K562 (cell line): ENCODE results near the gene C2orf42. TPM values are rescaled to one million over a fixed set of nuclear protein-coding genes. Genes with fewer than 3 reads are reported as not detected.

Experiments
- ARNT ChIP-seq, 2 experiments: fragments of 450-650 bp; IDR thresholded peaks; 2 replicates each; pipeline ENCODE4 v1.6.1; 2016; ENCODE audit warnings: mild to moderate bottlenecking in 1 of 2
- E2F4 ChIP-seq: sonication (generic); formaldehyde crosslinking; IDR thresholded peaks from 2 replicates; pipeline ENCODE4 v1.8.0; 2022; ENCODE audit warnings: mild to moderate bottlenecking, low read depth, missing genetic modification reagents
- ETS1 ChIP-seq: conservative IDR thresholded peaks from 2 replicates; pipeline ENCODE4 v1.6.1; 2011; ENCODE audit warnings: low read depth, mild to moderate bottlenecking, low read length; ENCODE audit not compliant: control insufficient read depth
- GABPB2 ChIP-seq: fragments of 250-450 bp; sonication (Bioruptor Pico); conservative IDR thresholded peaks from 2 replicates; pipeline ENCODE4 v1.5.1; 2021; ENCODE audit warnings: mild to moderate bottlenecking
- HDGF ChIP-seq: fragments of 450-650 bp; IDR thresholded peaks from 2 replicates; pipeline ENCODE4 v1.6.1; 2016
- KDM2B ChIP-seq: fragments of 250-450 bp; sonication (Bioruptor Pico); IDR thresholded peaks from 2 replicates; pipeline ENCODE4 v1.8.0; 2021; ENCODE audit warnings: mild to moderate bottlenecking, moderate library complexity
- NFIX ChIP-seq: fragments of 250-450 bp; sonication (Bioruptor Pico); IDR thresholded peaks from 2 replicates; pipeline ENCODE4 v1.4.0; 2020; ENCODE audit warnings: low read depth, mild to moderate bottlenecking, moderate library complexity
- RBM22 ChIP-seq: fragments of 200-400 bp; formaldehyde crosslinking; IDR thresholded peaks from 2 replicates; pipeline ENCODE4 v1.6.1; 2018; ENCODE audit warnings: low read length, low read depth; ENCODE audit not compliant: poor library complexity, severe bottlenecking
- RERE ChIP-seq: sonication (generic); formaldehyde crosslinking; IDR thresholded peaks from 2 replicates; pipeline ENCODE4 v1.8.0; 2023; ENCODE audit warnings: missing genetic modification reagents, mild to moderate bottlenecking, borderline replicate concordance
- STAT5A ChIP-seq: IDR thresholded peaks from 2 replicates; pipeline ENCODE4 v1.6.1; 2012; ENCODE audit warnings: low read length, inconsistent platforms, borderline replicate concordance
- ZFP1 ChIP-seq: fragments of 450-650 bp; formaldehyde crosslinking; IDR thresholded peaks from 2 replicates; pipeline ENCODE4 v1.4.0; 2020; ENCODE audit warnings: mild to moderate bottlenecking, mixed read lengths
- ZNF24 ChIP-seq: fragments of 450-650 bp; IDR thresholded peaks from 2 replicates; pipeline ENCODE4 v1.6.1; 2016
- ZNF589 ChIP-seq: fragments of 200-800 bp; sonication (Bioruptor generic); IDR thresholded peaks from 2 replicates; pipeline ENCODE4 v1.6.1; 2016; ENCODE audit warnings: low read depth, missing genetic modification characterization, missing compliant biosample characterization
- polyA plus RNA-seq, 8 experiments: library from polyadenylated mRNA; depleted of rRNA in 4 of 8; stranded (reverse) in 5 of 8; unstranded in 3 of 8; fragments of >200 nt; fragmentation: Nextera tagmentation in 2 of 8; fragmentation: Illumina TruSeq in 1 of 8; extraction: Ambion mirVana in 2 of 8; extraction: Trizol in 1 of 8; gene quantifications; 2 replicates each; pipeline versions ENCODE4 v1.2.1 to v1.2.3, GENCODE V29; 2011 to 2014; ENCODE audit warnings: inconsistent platforms in 1 of 8, missing spikeins in 1 of 8
- total RNA-seq, 7 experiments: library from RNA; depleted of rRNA in 6 of 7; stranded (reverse); fragments of >200 nt in 6 of 7; fragmentation: Illumina TruSeq in 2 of 7; extraction: Trizol in 2 of 7; gene quantifications; 2 replicates each; pipeline versions ENCODE4 v1.2.1 to v1.2.3, GENCODE V29; 2011 to 2021; ENCODE audit warnings: low replicate concordance in 1 of 7
- TF ChIP-seq, protein P1 (sequence below): fragments of 200-800 bp; sonication (Bioruptor generic); IDR thresholded peaks from 2 replicates; pipeline ENCODE4 v1.6.1; 2016; ENCODE audit warnings: missing genetic modification characterization, missing compliant biosample characterization

The C2orf42 gene
- total and polyA plus RNA-seq, 9 of the 15 experiments (the other 6 are each of a cell fraction or from before 2014, with no cell fraction given): 4.6 to 10.9 (median 7.5) TPM

DNA sequence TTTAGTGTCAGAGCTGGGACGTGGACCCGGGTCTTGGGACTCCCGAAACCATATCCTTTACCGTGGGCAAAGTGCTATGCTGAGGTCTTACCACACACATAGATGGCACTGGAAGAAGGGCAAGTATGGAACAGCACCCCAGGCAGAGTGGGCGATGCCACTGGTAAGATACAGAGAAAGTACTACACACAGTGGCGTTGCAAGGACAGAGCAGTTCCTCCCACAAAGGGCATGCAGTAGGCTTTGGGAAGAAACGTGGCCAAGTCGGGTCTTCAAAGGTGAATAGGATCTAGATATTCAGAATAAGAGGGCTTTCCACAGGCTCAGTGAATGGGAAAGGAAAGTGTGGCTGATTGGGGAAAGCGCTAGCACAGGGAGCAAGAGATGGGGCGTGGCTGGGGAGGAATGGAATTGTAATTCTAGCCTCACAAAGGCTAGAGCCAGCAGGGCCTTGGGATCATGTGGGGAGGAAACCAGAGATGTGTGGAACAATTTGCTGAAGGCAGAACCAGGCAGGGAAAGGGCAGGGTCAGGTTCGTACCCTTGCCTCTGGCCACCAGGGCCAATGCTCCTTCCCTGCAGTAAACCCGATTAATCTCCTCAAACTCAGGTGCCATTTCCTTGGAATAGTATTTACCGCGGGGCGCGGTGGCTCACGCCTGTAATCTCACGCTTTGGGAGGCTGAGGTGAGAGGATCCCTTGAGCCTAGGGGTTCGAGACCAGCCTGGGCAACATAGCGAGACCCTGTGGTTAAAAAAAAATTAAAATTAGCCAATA, 67.6 kb downstream of the C2orf42 start (continued):
- TF ChIP-seq HDGF (0 out of 2 replicates have a peak, but pooled peaks have one; percentile 19), ZNF24 (no peak), E2F4 (CRISPR knock-in tag) (no peak), ZNF589 (CRISPR knock-in tag) (peak; percentile 72; the same call in 1 of the 2 replicates), ZFP1 (CRISPR knock-in tag) (peak; percentile 29; the same call in 1 of the 2 replicates), NFIX (CRISPR knock-in tag) (no peak), KDM2B (CRISPR knock-in tag) (0 out of 2 replicates have a peak, but pooled peaks have one; percentile 25), RBM22 (no peak), ARNT (IDR thresholded peaks at IDR 0.05) (no peak; a peak in 1 of 4 replicates), RERE (no peak), STAT5A (no peak), ETS1 (no peak), GABPB2 (CRISPR knock-in tag) (peak; percentile 59; the same call in 1 of the 2 replicates)
- TF ChIP-seq, protein P1, sequence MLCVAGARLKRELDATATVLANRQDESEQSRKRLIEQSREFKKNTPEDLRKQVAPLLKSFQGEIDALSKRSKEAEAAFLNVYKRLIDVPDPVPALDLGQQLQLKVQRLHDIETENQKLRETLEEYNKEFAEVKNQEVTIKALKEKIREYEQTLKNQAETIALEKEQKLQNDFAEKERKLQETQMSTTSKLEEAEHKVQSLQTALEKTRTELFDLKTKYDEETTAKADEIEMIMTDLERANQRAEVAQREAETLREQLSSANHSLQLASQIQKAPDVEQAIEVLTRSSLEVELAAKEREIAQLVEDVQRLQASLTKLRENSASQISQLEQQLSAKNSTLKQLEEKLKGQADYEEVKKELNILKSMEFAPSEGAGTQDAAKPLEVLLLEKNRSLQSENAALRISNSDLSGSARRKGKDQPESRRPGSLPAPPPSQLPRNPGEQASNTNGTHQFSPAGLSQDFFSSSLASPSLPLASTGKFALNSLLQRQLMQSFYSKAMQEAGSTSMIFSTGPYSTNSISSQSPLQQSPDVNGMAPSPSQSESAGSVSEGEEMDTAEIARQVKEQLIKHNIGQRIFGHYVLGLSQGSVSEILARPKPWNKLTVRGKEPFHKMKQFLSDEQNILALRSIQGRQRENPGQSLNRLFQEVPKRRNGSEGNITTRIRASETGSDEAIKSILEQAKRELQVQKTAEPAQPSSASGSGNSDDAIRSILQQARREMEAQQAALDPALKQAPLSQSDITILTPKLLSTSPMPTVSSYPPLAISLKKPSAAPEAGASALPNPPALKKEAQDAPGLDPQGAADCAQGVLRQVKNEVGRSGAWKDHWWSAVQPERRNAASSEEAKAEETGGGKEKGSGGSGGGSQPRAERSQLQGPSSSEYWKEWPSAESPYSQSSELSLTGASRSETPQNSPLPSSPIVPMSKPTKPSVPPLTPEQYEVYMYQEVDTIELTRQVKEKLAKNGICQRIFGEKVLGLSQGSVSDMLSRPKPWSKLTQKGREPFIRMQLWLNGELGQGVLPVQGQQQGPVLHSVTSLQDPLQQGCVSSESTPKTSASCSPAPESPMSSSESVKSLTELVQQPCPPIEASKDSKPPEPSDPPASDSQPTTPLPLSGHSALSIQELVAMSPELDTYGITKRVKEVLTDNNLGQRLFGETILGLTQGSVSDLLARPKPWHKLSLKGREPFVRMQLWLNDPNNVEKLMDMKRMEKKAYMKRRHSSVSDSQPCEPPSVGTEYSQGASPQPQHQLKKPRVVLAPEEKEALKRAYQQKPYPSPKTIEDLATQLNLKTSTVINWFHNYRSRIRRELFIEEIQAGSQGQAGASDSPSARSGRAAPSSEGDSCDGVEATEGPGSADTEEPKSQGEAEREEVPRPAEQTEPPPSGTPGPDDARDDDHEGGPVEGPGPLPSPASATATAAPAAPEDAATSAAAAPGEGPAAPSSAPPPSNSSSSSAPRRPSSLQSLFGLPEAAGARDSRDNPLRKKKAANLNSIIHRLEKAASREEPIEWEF (CRISPR knock-in tag): no peak
